ENCODE data around the gene RER1. TPM values are rescaled to one million over a fixed set of nuclear protein-coding genes. Genes with fewer than 3 reads are reported as not detected.

Gene RER1
- total RNA-seq, 1 donor: 98.1 TPM

- H3K4me3 ChIP-seq (ENCODE audit: low read depth, low read length): no peak overlapping the region
- DNase-seq (ENCODE audit: low read depth): no peak
- TF ChIP-seq, protein P1, sequence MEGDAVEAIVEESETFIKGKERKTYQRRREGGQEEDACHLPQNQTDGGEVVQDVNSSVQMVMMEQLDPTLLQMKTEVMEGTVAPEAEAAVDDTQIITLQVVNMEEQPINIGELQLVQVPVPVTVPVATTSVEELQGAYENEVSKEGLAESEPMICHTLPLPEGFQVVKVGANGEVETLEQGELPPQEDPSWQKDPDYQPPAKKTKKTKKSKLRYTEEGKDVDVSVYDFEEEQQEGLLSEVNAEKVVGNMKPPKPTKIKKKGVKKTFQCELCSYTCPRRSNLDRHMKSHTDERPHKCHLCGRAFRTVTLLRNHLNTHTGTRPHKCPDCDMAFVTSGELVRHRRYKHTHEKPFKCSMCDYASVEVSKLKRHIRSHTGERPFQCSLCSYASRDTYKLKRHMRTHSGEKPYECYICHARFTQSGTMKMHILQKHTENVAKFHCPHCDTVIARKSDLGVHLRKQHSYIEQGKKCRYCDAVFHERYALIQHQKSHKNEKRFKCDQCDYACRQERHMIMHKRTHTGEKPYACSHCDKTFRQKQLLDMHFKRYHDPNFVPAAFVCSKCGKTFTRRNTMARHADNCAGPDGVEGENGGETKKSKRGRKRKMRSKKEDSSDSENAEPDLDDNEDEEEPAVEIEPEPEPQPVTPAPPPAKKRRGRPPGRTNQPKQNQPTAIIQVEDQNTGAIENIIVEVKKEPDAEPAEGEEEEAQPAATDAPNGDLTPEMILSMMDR (IDR thresholded peaks at IDR 0.05; ENCODE audit: insufficient read depth, low read length): no peak
Measured at GRCh38 chr1:2377751-2378440, 13.7 kb upstream of the RER1 start.

GRCh38 chr1:2378441-2378851 lies 13.2 kb upstream of the RER1 start:
- no peak for DNase-seq (ENCODE audit: low read depth)
- no peak overlapping the region for H3K4me3 ChIP-seq (ENCODE audit: low read depth, low read length)
- TF ChIP-seq, protein P1 (IDR thresholded peaks at IDR 0.05; ENCODE audit: insufficient read depth, low read length): no peak

DNA sequence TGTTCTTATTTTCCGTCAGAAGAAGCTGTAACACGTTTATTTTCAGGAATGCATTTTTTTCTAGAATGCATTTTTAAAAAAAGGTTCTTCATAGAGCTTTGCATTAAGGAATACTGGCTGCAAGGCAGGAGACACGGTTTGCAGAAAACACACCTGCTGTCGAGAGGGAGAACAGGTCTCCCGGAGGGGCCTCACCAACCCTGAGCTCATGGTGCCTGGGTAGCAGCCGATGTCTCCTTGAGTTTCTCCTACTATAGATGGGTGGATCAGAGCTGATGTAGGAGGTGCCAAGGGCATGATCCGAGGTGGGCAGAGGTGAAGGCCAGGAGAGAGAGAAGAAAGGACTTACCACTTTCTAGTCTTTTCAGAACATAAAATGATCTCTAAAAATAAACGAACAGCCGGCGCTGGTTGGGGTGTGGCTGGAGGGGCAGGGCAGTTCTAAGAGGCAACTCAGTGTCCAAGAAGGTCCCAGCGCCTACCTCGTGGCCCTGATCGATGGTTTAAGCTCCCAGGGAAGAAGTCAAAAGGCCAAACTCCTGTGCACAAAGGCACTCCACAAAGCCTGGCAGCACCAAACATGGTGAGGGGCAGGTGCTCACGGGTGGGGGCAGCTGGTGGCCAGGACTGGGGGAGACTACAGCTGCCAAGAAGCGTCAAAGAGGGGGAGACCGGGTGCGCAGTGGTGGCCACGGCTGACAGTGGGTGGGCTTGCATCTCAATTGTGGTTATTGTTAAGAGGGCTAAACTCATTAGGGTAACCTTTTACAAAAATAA lies 12.5 kb upstream of the RER1 start:
- TF ChIP-seq, protein P1 (IDR thresholded peaks at IDR 0.05; ENCODE audit: insufficient read depth, low read length): no peak
- DNase-seq (ENCODE audit: low read depth): no peak
- no peak overlapping the region for H3K4me3 ChIP-seq (ENCODE audit: low read depth, low read length)

- TF ChIP-seq, protein P1 (IDR thresholded peaks at IDR 0.05; ENCODE audit: insufficient read depth, low read length): no peak
- no peak for DNase-seq (ENCODE audit: low read depth)
- no peak overlapping the region for H3K4me3 ChIP-seq (ENCODE audit: low read depth, low read length)
Measured at GRCh38 chr1:2379733-2380404, 11.8 kb upstream of the RER1 start.

DNA sequence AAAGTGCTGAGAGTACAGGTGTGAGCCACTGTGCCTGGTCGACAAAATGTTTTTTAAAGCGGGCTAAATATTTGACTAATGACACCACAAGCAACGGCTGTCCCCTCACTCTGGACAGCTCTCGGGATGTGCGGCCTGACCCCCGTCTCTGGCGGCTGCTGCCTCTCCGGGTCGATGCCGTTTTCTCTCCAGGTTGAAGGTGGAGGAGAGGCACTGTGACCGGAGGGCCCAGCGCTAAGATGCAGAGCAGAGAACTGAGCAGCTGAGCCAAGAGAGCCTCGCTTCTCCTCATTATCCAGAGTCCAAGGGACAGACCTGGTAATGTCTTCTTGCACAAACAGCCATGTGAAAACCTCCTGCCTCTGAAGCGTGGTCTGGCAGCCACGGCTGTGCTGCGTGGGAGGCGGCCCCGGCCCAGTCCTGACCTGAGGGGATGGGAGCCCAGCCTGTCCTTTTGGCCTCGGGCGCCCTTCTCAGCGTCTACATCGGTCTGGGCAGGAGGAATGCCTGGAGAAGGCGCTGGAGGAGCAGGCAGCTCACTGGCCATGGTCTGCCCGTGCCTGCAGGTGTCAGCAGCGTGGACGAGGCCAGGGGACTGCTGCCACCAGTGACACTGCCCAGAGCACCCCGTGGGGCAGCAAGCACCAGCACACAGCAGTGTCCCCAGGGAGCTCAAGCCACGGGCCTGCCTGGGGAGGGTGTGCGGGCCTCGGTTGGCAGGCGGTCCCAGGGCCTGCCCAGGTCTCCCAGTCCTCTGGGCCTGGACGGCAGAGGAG lies 10.6 kb upstream of the RER1 start:
- no peak overlapping the region for H3K4me3 ChIP-seq (ENCODE audit: low read depth, low read length)
- TF ChIP-seq, protein P1 (IDR thresholded peaks at IDR 0.05; ENCODE audit: insufficient read depth, low read length): no peak
- DNase-seq (ENCODE audit: low read depth): no peak
